Activated naive CD8-positive, alpha-beta T cell treated with anti-CD3 and anti-CD28 coated beads for 36 hours (primary cell): ENCODE measurements around the gene USP2. TPM values are rescaled to one million over a fixed set of nuclear protein-coding genes. Genes with fewer than 3 reads are reported as not detected.
A peak's percentile ranks its signal among the peaks of the same experiment; 100 is the strongest.

ENCODE experiments used
- DNase-seq: peaks from one replicate; pipeline ENCODE4 v3.0.0; 2021
- H3K27ac Mint-ChIP-seq: one replicate; pipeline ENCODE4 v1.8.0; 2022; ENCODE audit warnings: mild to moderate bottlenecking, moderate library complexity, mixed read lengths
- H3K27me3 Mint-ChIP-seq: one replicate; pipeline ENCODE4 v1.8.0; 2022; ENCODE audit warnings: mild to moderate bottlenecking, mixed read lengths
- H3K36me3 Mint-ChIP-seq: one replicate; pipeline ENCODE4 v1.8.0; 2021; ENCODE audit warnings: mild to moderate bottlenecking, mixed read lengths
- H3K4me1 Mint-ChIP-seq: one replicate; pipeline ENCODE4 v1.8.0; 2021; ENCODE audit warnings: mixed read lengths
- H3K4me3 Mint-ChIP-seq: one replicate; pipeline ENCODE4 v1.8.0; 2022; ENCODE audit warnings: mild to moderate bottlenecking, moderate library complexity, mixed read lengths
- H3K9me3 Mint-ChIP-seq: one replicate; pipeline ENCODE4 v1.8.0; 2022; ENCODE audit warnings: mixed read lengths
- total RNA-seq, 2 experiments: library from RNA; stranded (reverse); gene quantifications; one replicate each; pipeline ENCODE4 v1.2.3, GENCODE V29; 2021

USP2 gene
- total RNA-seq, 2 experiments from 2014 or later, result 0.82 to 1.4 TPM

DNA sequence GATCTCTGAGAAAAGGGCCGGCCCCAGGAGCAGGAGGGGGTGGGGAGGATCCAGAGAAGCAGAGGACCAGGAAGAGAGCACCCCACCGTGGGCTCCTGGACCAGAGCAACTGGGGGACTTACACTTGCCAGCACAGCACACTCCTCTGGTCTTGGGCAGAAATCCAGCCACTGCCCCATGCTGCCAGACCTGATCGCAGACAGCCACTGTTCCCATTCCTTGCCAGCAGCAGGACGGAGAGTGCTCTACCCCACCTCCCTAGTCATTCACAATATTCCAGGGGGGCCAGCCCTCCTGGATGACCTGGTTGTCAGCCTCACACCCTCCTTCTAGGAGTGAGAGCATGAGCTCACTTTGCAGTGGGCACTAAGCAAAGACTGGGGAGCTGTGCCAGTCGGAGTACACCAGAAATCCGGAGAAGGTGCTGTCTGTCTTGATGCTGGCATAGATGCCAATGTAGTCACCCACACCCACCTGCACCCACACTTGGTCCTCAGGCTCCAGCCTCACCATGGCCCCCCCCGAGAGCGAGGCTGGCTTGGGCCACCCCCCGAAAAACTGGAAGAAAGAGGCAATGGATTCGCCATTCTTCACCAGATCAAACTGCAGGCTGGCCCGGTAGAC, 42.4 kb downstream of the USP2 start:
- H3K4me1 Mint-ChIP-seq, result peaks cover 28% of the 10 kb centered on the region
- no peak for DNase-seq
- H3K9me3 Mint-ChIP-seq, result no peaks in the 10 kb centered on the region
- H3K27me3 Mint-ChIP-seq, result peaks cover 37% of the 10 kb centered on the region
- no peak overlapping the region for H3K27ac Mint-ChIP-seq
- peaks cover 12% of the 10 kb centered on the region for H3K36me3 Mint-ChIP-seq
- no peak overlapping the region for H3K4me3 Mint-ChIP-seq

GRCh38 chr11:119338318-119338890, 43.1 kb downstream of the USP2 start:
- no peak overlapping the region for H3K4me3 Mint-ChIP-seq
- peaks cover 12% of the 10 kb centered on the region for H3K36me3 Mint-ChIP-seq
- peaks cover 37% of the 10 kb centered on the region for H3K27me3 Mint-ChIP-seq
- peaks cover 31% of the 10 kb centered on the region for H3K4me1 Mint-ChIP-seq
- H3K27ac Mint-ChIP-seq, result no peak overlapping the region
- H3K9me3 Mint-ChIP-seq, result no peaks in the 10 kb centered on the region
- DNase-seq, result peak; percentile 65

GRCh38 chr11:119337581-119338317, 43.7 kb downstream of the USP2 start:
- Mint-ChIP-seq H3K36me3 (peaks cover 12% of the 10 kb centered on the region), H3K4me3 (no peak overlapping the region), H3K27me3 (peaks cover 30% of the 10 kb centered on the region), H3K4me1 (peaks cover 33% of the 10 kb centered on the region), H3K9me3 (no peaks in the 10 kb centered on the region), H3K27ac (no peak overlapping the region)
- no peak for DNase-seq

DNA sequence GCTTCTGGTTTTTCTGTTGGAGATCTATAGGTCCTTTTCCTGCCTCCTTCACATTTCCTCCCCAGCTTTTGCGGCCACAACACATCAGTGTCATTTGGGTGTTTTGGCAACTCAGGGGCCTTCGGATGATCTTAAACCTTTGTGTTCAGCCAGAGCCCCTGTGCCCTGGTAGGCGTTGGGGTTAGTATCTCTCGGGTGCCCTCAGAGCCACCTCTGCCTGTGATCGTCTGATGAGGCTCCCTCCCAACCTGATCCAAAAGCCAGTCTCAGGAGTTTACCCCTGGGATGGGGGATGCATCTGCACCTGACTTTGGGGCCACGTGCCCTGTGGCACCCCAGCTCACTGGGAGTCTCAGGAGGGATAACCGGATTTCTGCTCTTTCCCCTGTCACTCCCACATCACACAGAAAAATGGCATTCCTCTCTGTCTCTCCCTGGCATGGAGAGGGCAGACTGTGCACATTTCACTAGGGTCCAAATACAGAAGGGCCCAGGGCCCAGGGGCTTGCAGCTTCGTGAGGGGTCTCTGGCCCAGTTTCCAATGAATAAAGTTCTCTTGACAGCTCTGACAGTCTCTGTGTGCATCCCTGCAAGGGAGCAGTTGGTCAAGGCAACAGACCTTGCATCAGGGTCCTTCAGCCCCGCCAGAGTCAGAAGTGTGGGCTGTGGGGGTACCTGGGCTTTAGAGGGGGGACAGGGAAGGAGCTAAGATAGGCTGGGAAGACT, 44.6 kb downstream of the USP2 start:
- no peak overlapping the region for H3K27ac Mint-ChIP-seq
- H3K9me3 Mint-ChIP-seq, result no peaks in the 10 kb centered on the region
- H3K4me1 Mint-ChIP-seq, result peaks cover 33% of the 10 kb centered on the region
- DNase-seq, result no peak
- H3K36me3 Mint-ChIP-seq, result peaks cover 12% of the 10 kb centered on the region
- H3K27me3 Mint-ChIP-seq, result peaks cover 28% of the 10 kb centered on the region
- H3K4me3 Mint-ChIP-seq, result no peak overlapping the region

DNA sequence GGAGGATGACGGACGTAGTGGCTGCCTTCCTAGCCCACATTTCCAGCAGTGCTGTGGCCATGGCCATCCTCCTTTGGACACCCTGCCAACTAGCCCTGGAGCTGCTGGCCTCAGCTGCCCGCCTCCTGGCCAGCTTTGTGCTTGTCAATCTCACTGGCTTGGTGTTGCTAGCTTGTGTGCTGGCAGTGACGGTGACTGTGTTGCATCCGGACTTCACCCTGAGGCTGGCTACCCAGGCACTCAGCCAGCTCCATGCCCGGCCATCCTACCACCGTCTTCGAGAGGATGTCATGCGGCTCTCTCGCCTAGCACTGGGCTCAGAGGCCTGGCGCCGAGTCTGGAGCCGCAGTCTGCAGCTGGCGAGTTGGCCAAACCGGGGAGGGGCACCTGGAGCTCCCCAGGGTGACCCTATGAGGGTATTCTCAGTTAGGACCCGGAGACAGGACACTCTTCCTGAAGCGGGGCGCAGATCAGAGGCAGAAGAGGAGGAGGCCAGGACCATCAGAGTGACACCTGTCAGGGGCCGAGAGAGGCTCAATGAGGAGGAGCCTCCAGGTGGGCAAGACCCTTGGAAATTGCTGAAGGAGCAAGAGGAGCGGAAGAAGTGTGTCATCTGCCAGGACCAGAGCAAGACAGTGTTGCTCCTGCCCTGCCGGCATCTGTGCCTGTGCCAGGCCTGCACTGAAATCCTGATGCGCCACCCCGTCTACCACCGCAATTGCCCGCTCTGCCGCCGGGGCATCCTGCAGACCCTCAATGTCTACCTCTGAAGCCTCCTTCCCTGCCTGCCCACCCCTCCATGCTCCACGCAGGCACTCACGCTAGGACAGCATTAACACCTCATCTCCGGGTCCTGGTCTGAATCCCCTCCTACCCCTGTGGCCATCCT, 45.6 kb downstream of the USP2 start:
- Mint-ChIP-seq H3K4me3 (peak overlapping the region; percentile 100), H3K4me1 (peaks cover 29% of the 10 kb centered on the region), H3K27ac (no peak overlapping the region)

GRCh38 chr11:119335091-119335654, 46.3 kb downstream of the USP2 start:
- no peak for DNase-seq
- Mint-ChIP-seq H3K27ac (peak overlapping the region; percentile 96), H3K4me1 (peaks cover 29% of the 10 kb centered on the region), H3K9me3 (no peaks in the 10 kb centered on the region), H3K36me3 (peaks cover 12% of the 10 kb centered on the region), H3K27me3 (peaks cover 19% of the 10 kb centered on the region), H3K4me3 (peak overlapping the region; percentile 100)

More for the DNA sequence above, 45.6 kb downstream of the USP2 start:
- DNase-seq, result no peak
- Mint-ChIP-seq H3K27me3 (peaks cover 18% of the 10 kb centered on the region), H3K36me3 (peaks cover 12% of the 10 kb centered on the region), H3K9me3 (no peaks in the 10 kb centered on the region)

GRCh38 chr11:119334174-119334930, 47.1 kb downstream of the USP2 start, which contains the start of gene RNF26:
RNF26 (plus strand) TSS chr11:119334527; CDS start chr11:119335123, 596 bp downstream.
- Mint-ChIP-seq H3K9me3 (no peaks in the 10 kb centered on the region), H3K36me3 (peaks cover 12% of the 10 kb centered on the region), H3K27ac (peak within 1 kb of the TSS; percentile 96), H3K4me1 (peaks cover 28% of the 10 kb centered on the region), H3K4me3 (peak within 1 kb of the TSS; percentile 100), H3K27me3 (peaks cover 16% of the 10 kb centered on the region)
- DNase-seq, result peak; percentile 91

DNA sequence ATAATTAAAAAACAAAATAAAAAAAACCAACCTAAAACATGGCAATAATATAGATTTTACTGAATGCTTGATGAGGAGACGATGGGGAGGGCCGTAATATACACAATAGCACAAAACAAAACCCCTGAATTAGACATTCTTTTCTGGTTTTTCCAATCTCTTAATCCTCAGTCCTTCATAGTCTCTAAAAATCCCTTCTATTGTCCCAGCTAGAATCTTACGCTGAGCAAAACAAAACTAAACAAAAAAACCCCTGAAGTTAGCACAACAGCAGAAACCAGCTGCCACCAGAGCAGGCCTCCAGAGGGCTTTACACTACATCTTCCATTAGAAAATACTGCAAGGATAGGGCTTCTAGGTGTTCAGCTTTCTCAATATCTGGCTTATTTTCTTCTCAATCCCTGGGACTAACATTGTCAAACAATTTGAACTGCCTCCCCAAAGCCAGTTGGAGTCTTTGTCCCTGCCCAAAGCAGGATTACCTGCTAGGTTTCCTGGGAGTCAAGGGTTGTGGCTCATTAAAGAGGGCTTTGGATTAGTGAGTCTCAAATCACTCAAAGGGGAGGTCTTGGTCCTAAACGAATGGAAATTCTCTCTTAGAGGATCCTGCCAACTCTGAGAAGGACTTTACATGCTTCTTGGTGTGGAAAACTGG, 49.3 kb downstream of the USP2 start:
- Mint-ChIP-seq H3K4me1 (peaks cover 20% of the 10 kb centered on the region), H3K4me3 (no peak overlapping the region)

GRCh38 chr11:119330237-119330636, 51.3 kb downstream of the USP2 start:
- Mint-ChIP-seq H3K36me3 (peaks cover 1% of the 10 kb centered on the region), H3K4me3 (no peak overlapping the region), H3K27me3 (peaks cover 5% of the 10 kb centered on the region), H3K27ac (no peak overlapping the region), H3K4me1 (peaks cover 7% of the 10 kb centered on the region), H3K9me3 (no peaks in the 10 kb centered on the region)
- no peak for DNase-seq

More for the DNA sequence above, 49.3 kb downstream of the USP2 start:
- Mint-ChIP-seq H3K36me3 (peaks cover 5% of the 10 kb centered on the region), H3K9me3 (no peaks in the 10 kb centered on the region), H3K27me3 (peaks cover 5% of the 10 kb centered on the region), H3K27ac (no peak overlapping the region)
- no peak for DNase-seq

GRCh38 chr11:119329320-119329719, 52.2 kb downstream of the USP2 start:
- peaks cover 5% of the 10 kb centered on the region for H3K27me3 Mint-ChIP-seq
- H3K9me3 Mint-ChIP-seq, result no peaks in the 10 kb centered on the region
- DNase-seq, result no peak
- H3K4me1 Mint-ChIP-seq, result peaks cover 4% of the 10 kb centered on the region
- no peak overlapping the region for H3K4me3 Mint-ChIP-seq
- H3K36me3 Mint-ChIP-seq, result no peaks in the 10 kb centered on the region
- H3K27ac Mint-ChIP-seq, result no peak overlapping the region

DNA sequence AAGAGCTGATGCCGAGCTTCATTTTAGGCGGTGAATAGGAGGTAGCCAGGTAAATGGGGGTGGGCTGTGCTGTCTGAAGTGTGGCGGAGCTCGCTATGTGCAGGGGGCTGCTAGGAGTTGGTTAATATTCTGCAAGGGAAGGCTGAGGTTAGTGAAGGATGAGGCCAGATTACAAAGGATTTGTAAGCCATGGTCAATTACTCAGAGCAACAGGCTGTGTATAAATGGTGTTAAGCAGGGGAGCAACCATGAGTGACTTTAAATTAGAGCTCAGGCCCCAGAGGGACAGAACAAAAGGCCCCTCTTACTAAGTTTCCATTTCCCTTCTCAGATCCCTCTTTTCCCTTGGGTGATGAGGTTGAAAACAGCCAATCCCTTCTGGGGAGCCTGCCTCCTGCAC, 57.3 kb downstream of the USP2 start:
- Mint-ChIP-seq H3K9me3 (no peaks in the 10 kb centered on the region), H3K27me3 (peaks cover 6% of the 10 kb centered on the region), H3K4me3 (no peak overlapping the region), H3K36me3 (no peaks in the 10 kb centered on the region), H3K27ac (no peak overlapping the region), H3K4me1 (peaks cover 18% of the 10 kb centered on the region)
- no peak for DNase-seq

- H3K27ac Mint-ChIP-seq, result no peak overlapping the region
- no peak overlapping the region for H3K4me3 Mint-ChIP-seq
- DNase-seq, result peak; percentile 74
- H3K27me3 Mint-ChIP-seq, result peaks cover 9% of the 10 kb centered on the region
- H3K4me1 Mint-ChIP-seq, result peaks cover 21% of the 10 kb centered on the region
- H3K9me3 Mint-ChIP-seq, result no peaks in the 10 kb centered on the region
- no peaks in the 10 kb centered on the region for H3K36me3 Mint-ChIP-seq
These were observed 57.9 kb downstream of the USP2 start for GRCh38 chr11:119323532-119324033.
